ENCODE data around the gene EMC6.

Gene EMC6

GRCh38 chr17:3656755-3657587 lies 11.6 kb upstream of the EMC6 start:
- DNase-seq, result no peak

DNA sequence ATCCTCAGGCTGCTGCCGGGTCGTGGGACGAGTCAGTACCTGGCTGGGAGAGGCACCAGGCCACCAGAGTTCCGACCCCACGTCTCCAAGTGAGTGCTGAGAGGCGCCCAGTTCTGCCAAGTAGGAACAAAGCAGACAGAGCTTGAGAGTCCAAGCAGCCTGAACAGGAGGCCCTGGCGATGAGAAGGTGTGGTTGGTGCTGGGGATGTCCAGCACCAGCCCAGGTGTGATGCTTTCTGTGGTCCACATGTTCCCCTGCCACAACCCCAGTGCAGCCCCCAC lies 11.1 kb upstream of the EMC6 start:
- DNase-seq, result no peak

DNA sequence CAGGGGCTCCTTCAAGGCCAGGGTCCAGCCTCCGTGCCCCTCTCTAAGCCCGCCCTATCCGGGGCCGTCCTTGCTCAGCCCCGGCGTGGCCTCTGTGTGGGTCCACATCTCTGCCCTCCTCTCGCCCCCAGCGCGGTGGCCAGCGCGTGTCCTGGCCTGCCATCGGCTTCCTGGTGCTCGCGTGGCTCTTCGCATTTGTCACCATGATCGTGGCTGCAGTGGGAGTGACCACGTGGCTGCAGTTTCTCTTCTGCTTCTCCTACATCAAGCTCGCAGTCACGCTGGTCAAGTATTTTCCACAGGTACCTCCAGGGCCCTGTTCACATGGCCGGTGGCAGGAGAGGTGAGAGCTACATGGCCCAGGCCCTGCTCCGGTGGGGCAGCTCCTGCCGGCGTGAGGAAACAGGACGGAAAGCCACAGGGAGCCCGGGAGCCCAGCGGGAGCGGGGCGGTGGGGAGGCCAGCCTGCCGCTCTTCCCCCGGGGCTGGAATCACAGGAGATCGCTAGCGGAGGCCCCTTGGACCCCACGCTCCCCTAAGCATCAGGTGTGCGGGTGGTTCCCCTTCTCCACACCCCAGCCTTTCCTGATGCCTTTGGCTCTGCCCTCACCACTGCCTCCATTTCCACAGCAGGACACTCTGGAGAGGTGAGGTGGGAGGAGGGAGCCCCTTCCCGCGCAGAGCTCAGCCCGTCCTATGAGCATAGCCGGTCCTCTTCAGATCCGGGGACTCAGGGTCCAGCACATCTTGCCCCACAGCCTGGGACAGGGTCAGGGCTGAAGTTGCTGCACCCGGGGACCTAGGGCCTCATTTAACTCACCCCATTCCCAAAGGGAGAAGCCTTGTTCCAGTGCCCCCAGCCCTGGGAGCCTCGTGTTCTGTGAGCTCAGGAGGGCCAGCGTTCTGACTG lies 10.5 kb upstream of the EMC6 start:
- DNase-seq, result no peak

GRCh38 chr17:3658784-3659449 lies 9.7 kb upstream of the EMC6 start:
- DNase-seq, result no peak

- DNase-seq, result no peak
Measured at GRCh38 chr17:3659541-3660111, 9.0 kb upstream of the EMC6 start.

GRCh38 chr17:3660311-3660891 lies 8.2 kb upstream of the EMC6 start:
- no peak for DNase-seq

DNA sequence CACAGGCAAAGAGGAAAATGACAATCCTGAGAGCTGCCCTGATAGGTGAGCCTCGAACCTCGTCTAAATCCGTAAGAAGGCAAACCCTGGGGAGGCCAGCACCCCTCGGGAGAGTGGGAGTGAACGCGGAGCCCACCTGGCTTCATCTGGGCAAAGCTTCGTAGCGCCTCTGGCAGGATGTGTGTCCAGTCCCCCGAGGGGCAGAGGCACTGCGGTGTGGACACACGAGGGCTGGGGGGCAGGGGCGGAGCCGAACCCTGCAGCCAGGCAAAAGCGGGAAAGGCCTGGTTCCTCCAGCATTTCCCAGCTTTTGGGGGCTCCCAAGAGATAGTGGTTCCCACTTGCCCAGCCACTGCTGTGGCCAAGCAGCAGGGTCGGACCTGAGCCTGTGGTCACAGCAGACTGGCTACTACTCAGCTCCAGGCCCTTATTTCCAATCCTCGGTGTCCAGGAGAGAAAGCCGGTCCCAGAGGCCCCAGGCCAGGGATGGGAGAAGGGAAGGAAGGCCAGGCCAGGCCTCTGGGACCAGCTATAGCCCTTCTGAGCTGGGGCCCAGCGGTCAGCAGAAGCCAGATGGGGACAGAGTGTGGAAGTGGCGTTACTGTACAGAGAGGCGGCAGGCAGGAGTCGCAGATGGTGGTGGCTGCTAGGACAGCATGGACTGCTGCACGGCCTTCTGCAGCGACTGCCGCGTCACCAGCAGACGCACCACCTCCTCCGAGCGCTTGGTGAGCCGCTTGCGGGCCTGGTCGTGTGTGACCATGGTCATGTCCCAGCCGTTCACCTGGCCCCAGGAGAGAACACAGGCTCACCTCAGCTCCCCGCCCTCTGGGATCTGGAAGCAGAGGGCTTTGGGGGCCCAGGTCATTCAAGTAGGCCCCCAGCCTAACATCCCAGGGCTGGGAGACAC lies 5.3 kb upstream of the EMC6 start:
- no peak for DNase-seq

GRCh38 chr17:3665834-3666233 lies 2.8 kb upstream of the EMC6 start:
- DNase-seq, result no peak

DNA sequence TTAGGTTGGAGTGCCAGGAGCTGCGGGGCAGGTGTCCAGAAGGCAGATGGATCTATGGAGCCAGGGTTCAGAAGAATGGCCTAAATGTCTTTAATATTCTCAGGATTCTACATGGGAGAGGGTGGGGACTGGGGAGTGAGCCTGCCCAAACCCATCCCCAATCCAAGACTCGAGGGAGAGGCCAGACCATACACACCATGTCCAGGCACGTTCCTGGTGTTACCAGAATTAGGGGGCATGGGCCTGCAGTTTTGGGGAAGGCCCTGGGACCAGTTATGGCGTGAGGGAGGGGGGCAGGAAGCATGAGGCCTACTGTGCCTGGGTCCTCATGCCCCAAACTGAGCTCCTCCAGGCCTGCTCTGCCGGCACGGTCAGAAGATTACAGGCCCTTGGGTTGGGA lies 2.1 kb upstream of the EMC6 start:
- DNase-seq, result no peak

DNA sequence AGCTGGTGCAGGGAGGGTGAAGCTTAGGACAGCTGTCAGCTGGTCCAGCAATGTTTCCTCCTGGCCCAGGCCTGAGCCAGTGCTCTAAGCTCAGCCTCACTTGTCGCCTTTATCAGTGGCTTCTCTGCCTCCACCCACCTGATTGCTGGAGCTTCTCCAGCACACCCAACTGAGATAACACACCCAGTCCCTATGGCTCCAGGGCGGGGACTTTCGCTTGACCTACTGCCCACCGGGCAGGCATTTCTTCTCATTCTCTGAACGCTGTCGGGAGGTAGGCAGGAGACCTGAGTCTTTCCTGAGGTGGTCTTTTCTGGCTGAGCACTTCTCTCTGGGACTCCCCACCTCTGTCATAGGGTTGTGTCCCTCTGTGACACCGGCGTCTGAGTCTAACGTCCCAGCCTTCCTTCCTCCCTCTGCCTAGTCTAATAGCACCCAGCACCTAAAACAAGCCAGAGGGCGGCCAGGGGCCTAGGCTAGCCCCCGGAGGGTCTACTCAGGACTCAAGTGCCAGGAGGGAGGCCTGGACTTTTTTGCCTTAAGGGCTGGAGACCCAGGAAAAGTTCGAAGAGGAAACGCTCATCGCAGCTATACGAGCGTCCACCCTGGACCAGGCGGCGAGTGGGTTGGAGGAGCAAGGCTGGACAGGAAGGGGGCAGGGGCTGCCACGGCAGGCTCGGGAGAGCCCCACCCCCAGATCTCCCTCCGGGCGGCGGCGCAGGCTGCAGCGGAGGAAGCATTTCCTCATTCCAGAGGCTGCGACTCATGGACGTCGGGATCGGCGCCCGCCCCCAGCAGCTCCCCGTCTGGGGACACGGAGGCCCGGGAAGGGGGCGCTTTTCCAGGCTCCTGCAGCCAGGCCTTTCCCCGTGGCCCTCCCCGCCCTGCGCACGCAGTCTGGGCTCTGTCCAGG lies 990 bp upstream of the EMC6 start:
- DNase-seq, result no peak

GRCh38 chr17:3669085-3669347 lies 404 bp downstream of the EMC6 start:
- DNase-seq, result no peak

DNA sequence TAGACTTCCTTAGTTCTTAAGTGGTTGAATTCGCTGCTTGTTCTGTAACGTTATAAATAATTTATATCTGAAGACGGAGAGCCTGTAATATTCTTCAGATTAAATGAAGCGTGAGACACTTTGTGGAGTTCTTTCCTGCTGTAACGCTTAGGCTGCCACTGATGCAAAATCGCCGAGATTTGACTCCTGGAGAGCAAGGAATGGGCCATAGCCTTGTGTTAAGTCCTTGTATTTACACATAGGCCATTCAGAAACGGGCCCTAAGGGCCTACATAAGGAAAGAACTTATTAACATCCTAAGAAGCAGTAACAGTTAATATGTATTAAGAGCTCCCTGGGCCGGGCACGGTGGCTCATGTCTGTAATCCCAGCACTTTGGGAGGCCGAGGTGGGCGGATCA lies 936 bp downstream of the EMC6 start:
- no peak for DNase-seq

GRCh38 chr17:3672571-3672970 lies 4.0 kb downstream of the EMC6 start:
- DNase-seq, result no peak

- no peak for DNase-seq
Measured at GRCh38 chr17:3675886-3676285, 7.3 kb downstream of the EMC6 start.

GRCh38 chr17:3678095-3678820 lies 9.6 kb downstream of the EMC6 start:
- DNase-seq, result no peak

- no peak for DNase-seq
Measured at GRCh38 chr17:3678821-3679530, 10.4 kb downstream of the EMC6 start.

- DNase-seq, result no peak
Measured at GRCh38 chr17:3679531-3680126, 11.0 kb downstream of the EMC6 start.

DNA sequence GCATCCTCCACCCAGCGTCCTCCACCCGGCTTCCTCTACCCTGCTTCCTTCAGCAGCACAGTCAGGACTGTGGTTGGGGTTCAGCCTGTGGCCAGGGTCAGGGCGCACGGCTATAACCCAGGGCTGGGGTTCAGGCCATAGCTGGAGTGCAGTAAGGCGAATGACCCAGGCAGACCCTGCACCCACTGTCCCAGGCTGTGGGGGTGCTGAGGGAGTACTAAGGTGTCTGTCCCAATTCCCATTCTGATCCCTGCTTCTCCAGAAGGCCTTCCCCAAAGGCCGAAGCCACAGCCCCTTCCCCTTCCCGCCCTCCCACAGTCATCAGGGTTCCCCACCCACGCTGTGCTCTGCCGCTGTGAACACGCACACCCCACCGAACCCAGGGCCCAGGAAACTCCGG lies 12.4 kb downstream of the EMC6 start:
- DNase-seq, result no peak

GRCh38 chr17:3681565-3681964 lies 13.0 kb downstream of the EMC6 start:
- DNase-seq, result no peak
